Nephron progenitor cell (in vitro differentiated cells): ENCODE data around the gene CCDC197.

ENCODE experiments used
- DNase-seq: peaks from one replicate; pipeline ENCODE4 v3.0.0; 2021
- H3K27ac Mint-ChIP-seq: 2 replicates; pipeline ENCODE4 v1.8.0; 2021; ENCODE audit warnings: mild to moderate bottlenecking, moderate library complexity, mixed read lengths
- H3K27me3 Mint-ChIP-seq: 2 replicates; pipeline ENCODE4 v1.8.0; 2021; ENCODE audit warnings: mild to moderate bottlenecking, low read depth, mixed read lengths; ENCODE audit not compliant: poor library complexity
- H3K36me3 Mint-ChIP-seq: 2 replicates; pipeline ENCODE4 v1.8.0; 2021; ENCODE audit warnings: low read depth, mixed read lengths
- H3K4me1 Mint-ChIP-seq: 2 replicates; pipeline ENCODE4 v1.8.0; 2021; ENCODE audit warnings: mixed read lengths
- H3K4me3 Mint-ChIP-seq: 2 replicates; pipeline ENCODE4 v1.8.0; 2021; ENCODE audit warnings: mild to moderate bottlenecking, moderate library complexity, mixed read lengths
- H3K9me3 Mint-ChIP-seq: 2 replicates; pipeline ENCODE4 v1.8.0; 2021; ENCODE audit warnings: mild to moderate bottlenecking, moderate library complexity, mixed read lengths
- CTCF ChIP-seq: fragments of 200-600 bp; sonication (generic); IDR thresholded peaks from 2 replicates; pipeline ENCODE4 v1.5.0; 2021; ENCODE audit warnings: antibody characterized with exemption

CCDC197 gene

GRCh38 chr14:94042433-94043091 lies 45.5 kb downstream of the CCDC197 start:
- Mint-ChIP-seq H3K9me3 (no peaks in the 10 kb centered on the region), H3K27me3 (no peaks in the 10 kb centered on the region), H3K27ac (peak overlapping the region; percentile 19), H3K36me3 (peaks cover 13% of the 10 kb centered on the region), H3K4me3 (no peak overlapping the region), H3K4me1 (no peaks in the 10 kb centered on the region)
- no peak for TF ChIP-seq CTCF
- no peak for DNase-seq

DNA sequence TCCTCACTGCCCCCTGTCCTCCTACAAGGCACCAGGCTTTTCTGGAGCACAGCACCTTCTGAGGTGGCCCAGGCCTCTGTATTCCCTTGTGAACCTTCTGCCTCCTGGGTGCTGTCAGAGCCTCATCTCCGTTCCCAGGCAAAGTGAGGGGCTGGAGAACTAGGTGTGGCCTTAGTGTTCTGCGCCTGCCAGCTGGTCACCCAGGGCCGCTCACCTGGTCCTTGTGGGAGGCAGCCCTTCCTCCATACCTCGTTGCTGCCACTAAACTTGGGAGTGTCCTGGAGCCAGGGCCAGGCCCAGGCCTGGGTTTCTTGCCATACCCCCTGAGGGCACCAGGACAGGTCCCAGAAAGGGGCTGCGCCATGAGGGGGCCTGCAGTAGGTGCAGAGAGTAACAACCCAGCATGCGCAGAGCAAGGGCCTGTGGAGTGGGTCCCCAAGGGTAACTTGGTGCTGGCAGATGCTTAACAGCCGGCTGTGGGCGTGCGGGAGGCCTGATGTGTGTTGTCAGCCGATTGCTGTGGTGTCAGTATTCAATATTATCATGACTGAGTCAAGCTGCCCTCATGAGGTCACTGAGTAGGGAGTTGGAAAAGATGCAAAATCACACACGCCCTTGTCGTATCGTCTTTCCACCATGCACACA lies 46.1 kb downstream of the CCDC197 start:
- TF ChIP-seq CTCF, result no peak
- no peaks in the 10 kb centered on the region for H3K27me3 Mint-ChIP-seq
- H3K9me3 Mint-ChIP-seq, result no peaks in the 10 kb centered on the region
- no peak overlapping the region for H3K27ac Mint-ChIP-seq
- no peak overlapping the region for H3K4me3 Mint-ChIP-seq
- peaks cover 17% of the 10 kb centered on the region for H3K36me3 Mint-ChIP-seq
- no peaks in the 10 kb centered on the region for H3K4me1 Mint-ChIP-seq
- no peak for DNase-seq

GRCh38 chr14:94043756-94044475 lies 46.8 kb downstream of the CCDC197 start:
- no peaks in the 10 kb centered on the region for H3K4me1 Mint-ChIP-seq
- no peak overlapping the region for H3K27ac Mint-ChIP-seq
- H3K27me3 Mint-ChIP-seq, result no peaks in the 10 kb centered on the region
- no peaks in the 10 kb centered on the region for H3K9me3 Mint-ChIP-seq
- H3K36me3 Mint-ChIP-seq, result peaks cover 20% of the 10 kb centered on the region
- no peak for DNase-seq
- no peak overlapping the region for H3K4me3 Mint-ChIP-seq
- no peak for TF ChIP-seq CTCF

DNA sequence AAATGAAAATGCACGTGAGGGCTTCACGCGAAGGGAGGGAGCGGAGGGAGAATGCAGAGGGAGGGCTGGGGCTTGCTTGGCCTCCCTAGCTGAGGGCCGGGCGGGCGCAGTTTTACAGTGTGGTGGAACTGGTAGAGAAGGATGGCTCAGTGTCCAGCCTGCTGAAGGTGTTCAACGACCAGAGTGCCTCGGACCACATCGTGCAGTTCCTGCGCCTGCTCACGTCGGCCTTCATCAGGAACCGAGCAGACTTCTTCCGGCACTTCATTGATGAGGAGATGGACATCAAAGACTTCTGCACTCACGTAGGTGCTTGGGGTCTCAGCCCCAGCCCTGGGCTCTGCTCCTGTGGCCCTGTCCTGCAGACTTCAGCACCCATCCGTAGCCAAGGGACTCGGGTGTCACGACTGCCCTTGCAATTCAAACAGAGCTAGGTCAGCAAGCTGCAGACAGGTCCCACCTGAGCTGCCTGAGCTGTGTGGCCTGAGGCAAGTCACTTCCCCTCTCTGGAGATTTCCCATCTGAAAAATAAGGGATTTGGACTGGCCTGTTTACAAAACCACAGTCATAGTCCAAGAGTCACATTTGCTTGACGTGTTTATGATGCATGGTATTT lies 47.5 kb downstream of the CCDC197 start:
- Mint-ChIP-seq H3K27ac (no peak overlapping the region), H3K4me1 (no peaks in the 10 kb centered on the region), H3K9me3 (no peaks in the 10 kb centered on the region), H3K4me3 (no peak overlapping the region), H3K36me3 (peaks cover 20% of the 10 kb centered on the region), H3K27me3 (no peaks in the 10 kb centered on the region)
- DNase-seq, result no peak
- no peak for TF ChIP-seq CTCF

DNA sequence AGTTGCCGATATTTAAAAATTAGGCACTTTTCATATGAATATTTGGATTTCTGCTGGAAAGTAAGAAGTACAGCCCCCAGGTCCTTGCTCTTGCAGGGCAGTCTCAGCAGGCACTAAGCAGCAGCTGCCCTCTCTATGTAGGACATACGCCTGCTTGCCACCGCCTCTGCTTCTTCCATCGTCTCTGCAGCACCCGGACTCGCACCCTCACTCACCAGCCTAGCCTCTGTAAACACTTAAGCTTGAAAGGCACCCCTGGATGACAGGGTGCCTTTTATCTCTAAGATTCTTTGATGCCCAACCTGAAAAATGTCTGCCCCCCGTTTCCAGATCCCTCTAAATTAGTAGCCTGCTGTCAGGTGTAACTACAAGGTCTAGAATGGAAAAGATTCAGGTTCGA lies 48.0 kb downstream of the CCDC197 start:
- peaks cover 3% of the 10 kb centered on the region for H3K27me3 Mint-ChIP-seq
- no peaks in the 10 kb centered on the region for H3K9me3 Mint-ChIP-seq
- no peaks in the 10 kb centered on the region for H3K4me1 Mint-ChIP-seq
- H3K36me3 Mint-ChIP-seq, result peaks cover 25% of the 10 kb centered on the region
- no peak for TF ChIP-seq CTCF
- DNase-seq, result no peak
- H3K4me3 Mint-ChIP-seq, result no peak overlapping the region
- peak overlapping the region; percentile 73 for H3K27ac Mint-ChIP-seq
